ENCODE data around the gene ICAM2.

ICAM2 gene

GRCh38 chr17:63955791-63956190 lies 64.6 kb downstream of the ICAM2 start:
- Histone ChIP-seq H3K4me2 (ENCODE audit: low read depth, low read length) (no peak overlapping the region), H3K27me3 (replicated peaks; ENCODE audit: insufficient read depth, low read length) (no peaks in the 10 kb centered on the region)

DNA sequence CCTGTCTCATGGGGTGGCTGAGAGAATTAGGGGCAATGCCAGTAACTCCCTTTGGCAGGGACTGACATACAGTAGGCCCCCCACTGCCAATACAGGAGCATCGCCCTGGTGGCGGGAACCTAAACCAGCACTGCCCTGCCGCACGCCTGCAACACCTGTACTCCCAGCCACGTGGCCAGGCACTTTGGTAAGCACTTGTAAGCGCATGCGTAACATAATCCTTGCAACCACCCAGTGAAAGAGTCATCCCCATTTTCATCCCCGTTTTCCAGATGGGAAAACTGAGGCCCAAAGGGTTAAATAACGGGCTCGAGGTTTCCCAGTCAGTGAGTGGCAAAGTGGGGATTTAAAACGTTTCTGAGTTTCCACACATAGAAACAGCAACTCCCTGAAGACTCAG lies 65.2 kb downstream of the ICAM2 start:
- Histone ChIP-seq H4K20me1 (ENCODE audit: insufficient read depth, low read length) (no peaks in the 10 kb centered on the region), H3K27ac (ENCODE audit: low read length) (no peak overlapping the region), H3K4me3 (ENCODE audit: low read length) (no peak overlapping the region), H3K27me3 (replicated peaks; ENCODE audit: insufficient read depth, low read length) (no peaks in the 10 kb centered on the region), H3K9ac (ENCODE audit: low read length) (no peak overlapping the region), H3K36me3 (replicated peaks; ENCODE audit: insufficient read depth, low read length) (no peaks in the 10 kb centered on the region), H2AFZ (ENCODE audit: low read length) (no peak overlapping the region), H3K9me2 (replicated peaks; ENCODE audit: insufficient read depth, low read length) (no peaks in the 10 kb centered on the region), H3K4me1 (ENCODE audit: low read length) (peaks cover 5% of the 10 kb centered on the region), H3F3A (ENCODE audit: insufficient read depth, low read length) (no peaks in the 10 kb centered on the region), H3K4me2 (ENCODE audit: low read depth, low read length) (no peak overlapping the region), H3K79me2 (ENCODE audit: low read length) (no peaks in the 10 kb centered on the region), H3K9me3 (replicated peaks; ENCODE audit: insufficient read depth, low read length) (no peaks in the 10 kb centered on the region)
- TF ChIP-seq, protein P1, sequence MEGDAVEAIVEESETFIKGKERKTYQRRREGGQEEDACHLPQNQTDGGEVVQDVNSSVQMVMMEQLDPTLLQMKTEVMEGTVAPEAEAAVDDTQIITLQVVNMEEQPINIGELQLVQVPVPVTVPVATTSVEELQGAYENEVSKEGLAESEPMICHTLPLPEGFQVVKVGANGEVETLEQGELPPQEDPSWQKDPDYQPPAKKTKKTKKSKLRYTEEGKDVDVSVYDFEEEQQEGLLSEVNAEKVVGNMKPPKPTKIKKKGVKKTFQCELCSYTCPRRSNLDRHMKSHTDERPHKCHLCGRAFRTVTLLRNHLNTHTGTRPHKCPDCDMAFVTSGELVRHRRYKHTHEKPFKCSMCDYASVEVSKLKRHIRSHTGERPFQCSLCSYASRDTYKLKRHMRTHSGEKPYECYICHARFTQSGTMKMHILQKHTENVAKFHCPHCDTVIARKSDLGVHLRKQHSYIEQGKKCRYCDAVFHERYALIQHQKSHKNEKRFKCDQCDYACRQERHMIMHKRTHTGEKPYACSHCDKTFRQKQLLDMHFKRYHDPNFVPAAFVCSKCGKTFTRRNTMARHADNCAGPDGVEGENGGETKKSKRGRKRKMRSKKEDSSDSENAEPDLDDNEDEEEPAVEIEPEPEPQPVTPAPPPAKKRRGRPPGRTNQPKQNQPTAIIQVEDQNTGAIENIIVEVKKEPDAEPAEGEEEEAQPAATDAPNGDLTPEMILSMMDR (IDR thresholded peaks at IDR 0.05; ENCODE audit: low read length), result no peak
- DNase-seq, result no peak

More at GRCh38 chr17:63955791-63956190, 64.6 kb downstream of the ICAM2 start:
- H3K79me2 ChIP-seq (ENCODE audit: low read length), result no peaks in the 10 kb centered on the region
- no peaks in the 10 kb centered on the region for H3K9me3 ChIP-seq (replicated peaks; ENCODE audit: insufficient read depth, low read length)
- no peak overlapping the region for H3K9ac ChIP-seq (ENCODE audit: low read length)
- no peaks in the 10 kb centered on the region for H3K9me2 ChIP-seq (replicated peaks; ENCODE audit: insufficient read depth, low read length)
- TF ChIP-seq, protein P1 (IDR thresholded peaks at IDR 0.05; ENCODE audit: low read length), result no peak
- TF ChIP-seq EZH2 (optimal IDR thresholded peaks at IDR 0.05; ENCODE audit: low read depth, low read length), result no peak
- TF ChIP-seq EZH2phosphoT487 (IDR thresholded peaks at IDR 0.05; ENCODE audit: low read length), result no peak
- no peaks in the 10 kb centered on the region for H3K36me3 ChIP-seq (replicated peaks; ENCODE audit: insufficient read depth, low read length)
- no peaks in the 10 kb centered on the region for H4K20me1 ChIP-seq (ENCODE audit: insufficient read depth, low read length)
- H3F3A ChIP-seq (ENCODE audit: insufficient read depth, low read length), result no peaks in the 10 kb centered on the region
- H3K4me1 ChIP-seq (ENCODE audit: low read length), result peaks cover 5% of the 10 kb centered on the region
- H3K4me3 ChIP-seq (ENCODE audit: low read length), result no peak overlapping the region
- DNase-seq, result no peak
- H3K27ac ChIP-seq (ENCODE audit: low read length), result no peak overlapping the region
- H2AFZ ChIP-seq (ENCODE audit: low read length), result no peak overlapping the region

- no peaks in the 10 kb centered on the region for H3K36me3 ChIP-seq (replicated peaks; ENCODE audit: insufficient read depth, low read length)
- H3F3A ChIP-seq (ENCODE audit: insufficient read depth, low read length), result no peaks in the 10 kb centered on the region
- no peak overlapping the region for H3K27ac ChIP-seq (ENCODE audit: low read length)
- no peaks in the 10 kb centered on the region for H3K9me2 ChIP-seq (replicated peaks; ENCODE audit: insufficient read depth, low read length)
- H3K4me2 ChIP-seq (ENCODE audit: low read depth, low read length), result no peak overlapping the region
- no peaks in the 10 kb centered on the region for H3K9me3 ChIP-seq (replicated peaks; ENCODE audit: insufficient read depth, low read length)
- no peaks in the 10 kb centered on the region; the same call in 1 of the 2 replicates for H3K27me3 ChIP-seq (replicated peaks; ENCODE audit: insufficient read depth, low read length)
- no peaks in the 10 kb centered on the region for H4K20me1 ChIP-seq (ENCODE audit: insufficient read depth, low read length)
- H2AFZ ChIP-seq (ENCODE audit: low read length), result 0 out of 2 replicates have a peak overlapping the region, but pooled peaks have one; percentile 40
- H3K4me1 ChIP-seq (ENCODE audit: low read length), result peaks cover 5% of the 10 kb centered on the region
- H3K9ac ChIP-seq (ENCODE audit: low read length), result no peak overlapping the region
- DNase-seq, result peak; percentile 36
- TF ChIP-seq EZH2 (optimal IDR thresholded peaks at IDR 0.05; ENCODE audit: low read depth, low read length) (no peak), EZH2phosphoT487 (IDR thresholded peaks at IDR 0.05; ENCODE audit: low read length) (no peak)
- TF ChIP-seq, protein P1 (IDR thresholded peaks at IDR 0.05; ENCODE audit: low read length), result no peak
- no peak overlapping the region for H3K4me3 ChIP-seq (ENCODE audit: low read length)
- no peaks in the 10 kb centered on the region for H3K79me2 ChIP-seq (ENCODE audit: low read length)
These were observed 65.9 kb downstream of the ICAM2 start for GRCh38 chr17:63954402-63955063.
